RWPE2 (cell line): Measurements from ENCODE around the gene TNS3.
"Not testable (repeated sequence)": the region's sequence is repeated elsewhere in the genome, so short reads cannot be mapped to it uniquely, and the experiment has no call there.

Experiments
- ATAC-seq: fragments of 200-7000 bp; cut with Tn5 transposase; 3 replicates; pipeline ENCODE4 v1.9.1; 2021; ENCODE audit warnings: low read depth
- DNase-seq: peaks from one replicate; pipeline ENCODE4 v3.0.0-alpha.2; 2020; ENCODE audit warnings: low spot score
- H3K27ac ChIP-seq: fragments of 450-650 bp; 2 replicates; pipeline ENCODE4 v1.5.1; 2017; ENCODE audit warnings: mild to moderate bottlenecking; ENCODE audit not compliant: poor library complexity, severe bottlenecking
- H3K27me3 ChIP-seq: fragments of 250-450 bp; sonication (Bioruptor Pico); 2 replicates; pipeline ENCODE4 v1.5.1; 2021; ENCODE audit warnings: mild to moderate bottlenecking, moderate library complexity; ENCODE audit not compliant: insufficient read depth, poor library complexity, severe bottlenecking
- H3K36me3 ChIP-seq: fragments of 250-450 bp; sonication (Bioruptor Pico); 2 replicates; pipeline ENCODE4 v1.5.1; 2020; ENCODE audit warnings: low read depth, mild to moderate bottlenecking, moderate library complexity
- H3K4me1 ChIP-seq: fragments of 250-450 bp; sonication (Bioruptor Pico); 2 replicates; pipeline ENCODE4 v1.5.1; 2021; ENCODE audit warnings: mild to moderate bottlenecking, moderate library complexity; ENCODE audit not compliant: insufficient read depth, poor library complexity, severe bottlenecking
- H3K4me3 ChIP-seq: fragments of 250-450 bp; sonication (Bioruptor Pico); 2 replicates; pipeline ENCODE4 v1.5.1; 2021; ENCODE audit warnings: mild to moderate bottlenecking, moderate library complexity; ENCODE audit not compliant: severe bottlenecking
- H3K9me3 ChIP-seq: fragments of 250-450 bp; sonication (Bioruptor Pico); 2 replicates; pipeline ENCODE4 v1.5.1; 2021; ENCODE audit warnings: mild to moderate bottlenecking, moderate library complexity; ENCODE audit not compliant: severe bottlenecking
- TF ChIP-seq, protein P1 (sequence below): fragments of 450-650 bp; IDR thresholded peaks from one replicate; pipeline ENCODE4 v1.5.1; 2017; ENCODE audit warnings: mild to moderate bottlenecking, moderate library complexity; ENCODE audit not compliant: poor library complexity, severe bottlenecking

TNS3 gene

GRCh38 chr7:47586925-47587324 lies 5.0 kb upstream of the TNS3 start:
- Histone ChIP-seq H3K36me3 (no peaks in the 10 kb centered on the region), H3K27ac (peak overlapping the region; percentile 4), H3K9me3 (peaks cover 2% of the 10 kb centered on the region), H3K4me3 (no peak overlapping the region), H3K27me3 (no peaks in the 10 kb centered on the region), H3K4me1 (peaks cover 28% of the 10 kb centered on the region)
- no peak for ATAC-seq
- no peak for DNase-seq
- TF ChIP-seq, protein P1, sequence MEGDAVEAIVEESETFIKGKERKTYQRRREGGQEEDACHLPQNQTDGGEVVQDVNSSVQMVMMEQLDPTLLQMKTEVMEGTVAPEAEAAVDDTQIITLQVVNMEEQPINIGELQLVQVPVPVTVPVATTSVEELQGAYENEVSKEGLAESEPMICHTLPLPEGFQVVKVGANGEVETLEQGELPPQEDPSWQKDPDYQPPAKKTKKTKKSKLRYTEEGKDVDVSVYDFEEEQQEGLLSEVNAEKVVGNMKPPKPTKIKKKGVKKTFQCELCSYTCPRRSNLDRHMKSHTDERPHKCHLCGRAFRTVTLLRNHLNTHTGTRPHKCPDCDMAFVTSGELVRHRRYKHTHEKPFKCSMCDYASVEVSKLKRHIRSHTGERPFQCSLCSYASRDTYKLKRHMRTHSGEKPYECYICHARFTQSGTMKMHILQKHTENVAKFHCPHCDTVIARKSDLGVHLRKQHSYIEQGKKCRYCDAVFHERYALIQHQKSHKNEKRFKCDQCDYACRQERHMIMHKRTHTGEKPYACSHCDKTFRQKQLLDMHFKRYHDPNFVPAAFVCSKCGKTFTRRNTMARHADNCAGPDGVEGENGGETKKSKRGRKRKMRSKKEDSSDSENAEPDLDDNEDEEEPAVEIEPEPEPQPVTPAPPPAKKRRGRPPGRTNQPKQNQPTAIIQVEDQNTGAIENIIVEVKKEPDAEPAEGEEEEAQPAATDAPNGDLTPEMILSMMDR, result no peak

DNA sequence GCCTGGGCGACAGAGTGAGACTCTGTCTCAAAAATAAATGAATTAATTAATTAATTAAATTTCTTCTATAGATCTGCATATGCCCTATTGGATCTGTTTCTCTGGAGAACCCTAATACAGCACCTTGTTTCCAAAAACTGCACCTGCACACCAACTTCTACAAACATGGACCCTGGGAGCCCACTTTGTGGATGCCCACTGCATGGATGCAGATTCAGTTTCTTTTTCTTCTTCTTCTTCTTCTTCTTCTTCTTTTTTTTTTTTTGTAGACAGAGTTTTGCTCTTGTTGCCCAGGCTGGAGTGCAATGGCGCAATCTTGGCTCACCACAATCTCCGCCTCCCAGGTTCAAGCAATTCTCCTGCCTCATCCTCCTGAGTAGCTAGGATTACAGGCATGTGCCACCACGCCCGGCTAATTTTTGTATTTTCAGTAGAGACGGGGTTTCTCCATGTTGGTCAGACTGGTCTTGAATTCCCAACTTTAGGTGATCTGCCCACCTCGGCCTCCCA lies 4.3 kb upstream of the TNS3 start:
- not testable (repeated sequence) for ATAC-seq, DNase-seq

DNA sequence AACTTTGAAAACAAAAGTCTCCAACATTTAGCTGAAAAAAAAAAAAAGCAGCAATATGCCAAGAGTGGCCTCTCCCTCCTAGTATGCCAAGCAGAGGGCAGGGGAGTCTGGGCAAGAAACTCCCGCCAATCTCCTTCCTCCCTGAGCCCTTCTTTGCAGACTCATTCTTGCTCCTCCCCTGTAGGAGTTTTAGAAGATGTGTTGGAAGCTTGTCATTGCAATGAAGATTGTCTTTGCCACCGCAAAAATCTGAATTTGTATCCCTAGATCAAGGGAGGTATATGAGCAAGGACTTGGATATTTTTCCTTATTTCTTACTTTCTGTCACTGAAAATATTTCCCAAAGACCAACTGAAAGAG lies 2.6 kb upstream of the TNS3 start:
- DNase-seq (no peak), ATAC-seq (no peak)
- no peaks in the 10 kb centered on the region for H3K27me3 ChIP-seq
- TF ChIP-seq, protein P1, result no peak
- H3K9me3 ChIP-seq, result peaks cover 2% of the 10 kb centered on the region
- peaks cover 13% of the 10 kb centered on the region for H3K4me1 ChIP-seq
- H3K27ac ChIP-seq, result no peak overlapping the region
- H3K4me3 ChIP-seq, result no peak overlapping the region
- H3K36me3 ChIP-seq, result no peaks in the 10 kb centered on the region

More for the DNA sequence above, 4.3 kb upstream of the TNS3 start:
- peak overlapping the region; percentile 4 for H3K27ac ChIP-seq
- not testable (repeated sequence) for H3K36me3 ChIP-seq, H3K9me3 ChIP-seq, H3K27me3 ChIP-seq, H3K4me3 ChIP-seq
- peaks cover 20% of the 10 kb centered on the region for H3K4me1 ChIP-seq

GRCh38 chr7:47583739-47584535 lies 2.0 kb upstream of the TNS3 start:
- Histone ChIP-seq H3K27ac (peak overlapping the region; percentile 1), H3K9me3 (peaks cover 2% of the 10 kb centered on the region), H3K4me1 (peaks cover 17% of the 10 kb centered on the region), H3K27me3 (no peaks in the 10 kb centered on the region), H3K4me3 (no peak overlapping the region), H3K36me3 (peaks cover 6% of the 10 kb centered on the region)
- DNase-seq, result no peak
- TF ChIP-seq, protein P1, result no peak
- no peak for ATAC-seq

DNA sequence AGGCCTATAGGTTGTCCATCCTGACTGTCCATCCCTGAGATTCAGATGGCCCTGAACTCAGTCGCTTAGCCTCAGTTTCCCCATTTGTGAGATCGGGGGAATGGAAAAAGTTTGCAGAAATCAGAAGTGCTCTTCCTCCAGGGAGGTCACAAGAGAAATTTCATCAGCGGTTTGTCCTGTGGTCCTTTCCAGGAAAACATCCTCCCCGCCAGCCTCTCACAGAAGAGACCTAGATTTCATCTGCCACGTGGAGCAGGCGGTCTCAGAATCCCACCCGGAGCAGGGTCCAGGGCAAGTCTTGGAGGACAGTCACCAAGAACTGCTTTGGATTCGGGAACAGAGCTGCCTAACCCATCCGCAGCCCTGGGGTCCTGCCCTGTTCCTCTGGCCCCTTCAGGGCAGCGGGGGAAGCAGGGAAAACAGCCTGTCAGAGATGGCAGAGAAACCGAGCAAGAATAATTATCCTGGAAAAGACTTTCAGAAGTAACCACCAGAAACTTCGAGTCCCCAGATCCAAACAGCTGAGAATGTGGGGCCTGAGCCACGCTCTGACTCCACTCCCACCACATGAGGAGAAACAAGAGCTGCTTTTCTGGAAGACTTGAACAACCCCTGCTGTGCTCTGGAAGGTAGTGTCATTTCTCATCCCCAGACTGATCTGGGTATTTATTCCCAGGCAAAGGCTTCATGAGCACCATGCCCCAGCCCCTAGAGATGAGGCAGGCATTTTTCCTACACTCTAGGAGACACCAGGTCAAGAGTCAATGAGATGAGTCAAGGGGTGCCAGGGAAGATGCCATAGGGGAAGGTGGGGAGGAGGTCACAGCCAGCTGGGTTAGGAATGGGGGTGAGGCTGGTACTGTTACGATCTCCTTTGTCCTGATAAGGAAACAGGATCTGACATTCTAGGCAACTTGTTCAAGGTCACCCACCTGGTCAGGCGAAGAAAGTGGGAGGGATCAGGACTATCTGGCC lies 1.1 kb upstream of the TNS3 start:
- DNase-seq (no peak), ATAC-seq (no peak)
- TF ChIP-seq, protein P1, result no peak
- H3K4me1 ChIP-seq, result peaks cover 25% of the 10 kb centered on the region
- no peaks in the 10 kb centered on the region for H3K27me3 ChIP-seq
- H3K27ac ChIP-seq, result peak overlapping the region; percentile 1
- H3K9me3 ChIP-seq, result peaks cover 2% of the 10 kb centered on the region
- no peak overlapping the region for H3K4me3 ChIP-seq
- peaks cover 12% of the 10 kb centered on the region for H3K36me3 ChIP-seq
